ENCODE data around the gene CHAF1B. TPM values are rescaled to one million over a fixed set of nuclear protein-coding genes. Genes with fewer than 3 reads are reported as not detected.

The CHAF1B gene
- total and polyA plus RNA-seq, 2 of the 8 experiments (the other 6 are each of a cell fraction or from before 2014, with no cell fraction given), result 11.8 to 23.1 TPM

GRCh38 chr21:36337099-36337509 lies 48.1 kb upstream of the CHAF1B start (continued):
- TF ChIP-seq POLR2AphosphoS5 (IDR thresholded peaks at IDR 0.05; ENCODE audit: low read depth, low read length) (no peak), ZNF274 (IDR thresholded peaks at IDR 0.05; ENCODE audit: borderline replicate concordance, extremely low read depth, low read length) (no peak)

Data from H1 (cell line).